Activated naive CD4-positive, alpha-beta T cell treated with anti-CD3 and anti-CD28 coated beads for 36 hours (primary cell): ENCODE measurements around the gene MAS1. TPM values are rescaled to one million over a fixed set of nuclear protein-coding genes. Genes with fewer than 3 reads are reported as not detected.

Source experiments
- CTCF ChIA-PET: fragments of 350-600 bp; sonication (Branson Sonifier 250); formaldehyde crosslinking; loops from one replicate; lab custom pipeline; 2021; ENCODE audit warnings: antibody characterized with exemption; lab: Charles Lee
- DNase-seq: peaks from one replicate; pipeline ENCODE4 v3.0.0-alpha.2; 2020
- H3K27ac Mint-ChIP-seq: one replicate; pipeline ENCODE4 v1.8.0; 2021; ENCODE audit warnings: mild to moderate bottlenecking, mixed read lengths
- H3K27me3 Mint-ChIP-seq: one replicate; pipeline ENCODE4 v1.8.0; 2021; ENCODE audit warnings: low read depth, mixed read lengths
- H3K36me3 Mint-ChIP-seq: one replicate; pipeline ENCODE4 v1.8.0; 2021; ENCODE audit warnings: low read depth, mixed read lengths
- H3K4me1 Mint-ChIP-seq: one replicate; pipeline ENCODE4 v1.8.0; 2021; ENCODE audit warnings: low read depth, mixed read lengths
- H3K4me3 Mint-ChIP-seq: one replicate; pipeline ENCODE4 v1.8.0; 2021; ENCODE audit warnings: mild to moderate bottlenecking, moderate library complexity, mixed read lengths
- H3K9me3 Mint-ChIP-seq: one replicate; pipeline ENCODE4 v1.8.0; 2021; ENCODE audit warnings: mixed read lengths
- intact Hi-C: fragments of 100-400 bp; cut with micrococcal nuclease; formaldehyde crosslinking; loops from one replicate; pipeline ENCODE4 v1.15.1; 2023
- total RNA-seq, 2 experiments: library from RNA; stranded (reverse); gene quantifications; one replicate each; pipeline ENCODE4 v1.2.3, GENCODE V29; 2021

The MAS1 gene
- total RNA-seq, 2 experiments from 2014 or later: not detected

DNA sequence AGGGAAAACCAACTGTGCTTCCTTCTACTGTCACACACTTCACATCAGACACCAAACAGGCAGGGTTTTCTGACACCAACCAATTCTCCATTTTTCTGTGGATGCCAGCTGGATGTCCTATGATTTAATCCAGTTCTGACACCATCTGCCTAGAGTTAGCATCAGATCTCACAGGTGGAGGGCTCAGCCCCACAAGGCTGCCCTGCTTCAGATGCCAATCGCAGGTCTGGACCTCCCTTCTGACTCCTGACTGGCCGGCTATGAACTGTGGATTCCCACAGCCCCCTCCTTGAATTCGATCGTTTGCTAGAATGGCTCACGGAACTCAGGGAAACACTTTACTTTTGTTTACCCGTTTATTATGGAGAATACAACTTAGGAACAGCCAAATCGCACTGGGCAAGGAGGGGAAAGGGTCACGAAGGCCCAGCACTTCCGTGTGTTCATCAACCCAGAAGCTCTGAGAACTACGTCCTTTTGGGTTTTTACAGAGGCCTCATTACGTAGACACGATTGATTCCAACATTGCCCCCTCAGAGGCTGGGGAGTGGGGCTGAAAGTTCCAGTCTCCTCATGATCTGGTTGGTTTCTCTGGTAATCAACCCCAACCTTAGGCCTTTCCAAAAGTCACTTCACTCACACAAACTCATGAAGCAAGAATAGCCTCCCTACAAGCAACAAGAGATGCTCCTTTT, 25.4 kb upstream of the MAS1 start:
- Mint-ChIP-seq H3K36me3 (no peaks in the 10 kb centered on the region), H3K27me3 (no peaks in the 10 kb centered on the region), H3K27ac (no peak overlapping the region), H3K9me3 (peaks cover 2% of the 10 kb centered on the region), H3K4me3 (no peak overlapping the region), H3K4me1 (peaks cover 16% of the 10 kb centered on the region)
- intact Hi-C loops: loop anchor here (10.0 kb wide), 1 partner anchor 209 kb away; no protein-coding TSS in a partner anchor
- DNase-seq: no peak
- CTCF ChIA-PET: interaction anchor here (0.6 kb wide), 2 partner anchors 14 to 277 kb away, joined by 3 read pairs; no protein-coding TSS in a partner anchor

DNA sequence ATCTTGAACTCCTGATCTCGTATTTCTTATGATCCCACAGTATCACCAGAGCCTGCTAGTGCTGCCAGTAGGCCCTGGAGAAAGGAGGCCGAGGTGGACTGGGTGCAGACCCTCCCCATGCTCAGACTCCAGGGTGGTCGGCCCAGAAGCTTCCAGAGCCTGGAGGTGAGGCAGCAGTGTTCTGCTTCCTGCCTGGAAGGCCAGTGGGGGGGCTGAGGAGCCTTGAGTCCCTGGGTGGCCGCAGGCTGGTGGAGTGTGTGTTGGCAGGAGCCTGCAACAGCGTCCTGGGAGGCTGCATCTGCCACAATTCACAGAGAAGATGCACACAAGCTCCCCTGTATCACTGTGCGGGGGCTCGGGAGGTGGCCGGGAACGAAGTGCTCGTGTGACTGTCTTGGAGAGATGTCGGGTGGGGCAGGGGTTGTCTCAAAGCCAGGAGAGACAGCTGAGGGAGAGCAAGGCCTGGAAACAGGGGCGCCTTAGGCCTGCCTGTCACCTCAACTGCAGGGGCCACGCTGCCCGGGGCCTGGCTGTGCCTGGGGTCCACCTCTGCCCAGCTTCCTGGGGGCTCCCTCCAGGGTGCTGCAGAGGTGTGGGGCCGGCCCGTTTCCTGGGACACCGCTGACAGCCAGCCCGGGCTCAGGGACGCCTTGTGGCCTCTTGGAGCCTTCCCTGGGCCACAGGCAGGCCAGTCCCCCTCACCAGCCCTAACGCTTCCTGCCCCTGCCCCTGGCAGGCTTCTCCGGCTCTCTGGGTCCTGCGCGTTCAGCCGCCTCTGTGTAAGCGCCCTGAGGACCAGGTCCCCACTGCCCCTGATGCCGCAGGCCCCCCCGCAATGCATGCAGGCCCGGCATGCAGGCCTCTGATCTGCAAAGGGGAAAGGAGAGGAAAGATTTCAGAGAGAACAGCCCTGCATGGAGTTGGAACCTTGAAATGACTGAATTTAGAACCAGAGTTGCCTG, 24.2 kb upstream of the MAS1 start:
- intact Hi-C loops: loop anchor here (10.0 kb wide), 1 partner anchor 208 kb away; no protein-coding TSS in a partner anchor

DNA sequence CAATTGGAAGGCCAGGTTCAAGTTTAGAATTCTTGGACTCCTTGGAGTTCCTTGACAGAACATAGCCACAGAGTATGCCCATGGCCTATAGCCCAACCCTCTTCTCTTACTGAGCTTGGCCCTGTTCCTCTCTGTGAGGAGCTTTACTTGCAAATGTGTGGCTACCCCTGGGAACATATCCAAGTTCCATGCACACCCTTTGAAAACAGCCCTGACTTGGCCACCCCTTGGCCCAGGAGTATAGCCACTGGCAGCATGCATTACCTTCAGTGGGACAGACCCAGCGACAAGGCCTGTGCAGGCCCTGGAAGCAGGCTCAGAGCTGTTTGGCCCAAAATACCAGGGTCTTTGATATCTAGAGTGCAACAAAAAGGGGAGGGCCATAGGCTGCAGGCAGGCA, 19.5 kb upstream of the MAS1 start:
- intact Hi-C loops: no loop called here
- H3K9me3 Mint-ChIP-seq: peaks cover 2% of the 10 kb centered on the region
- H3K27ac Mint-ChIP-seq: no peak overlapping the region
- CTCF ChIA-PET: interaction anchor here (0.5 kb wide), 1 partner anchor 480 kb away, joined by 3 read pairs; no protein-coding TSS in a partner anchor
- H3K36me3 Mint-ChIP-seq: no peaks in the 10 kb centered on the region
- H3K27me3 Mint-ChIP-seq: no peaks in the 10 kb centered on the region
- no peak overlapping the region for H3K4me3 Mint-ChIP-seq
- no peaks in the 10 kb centered on the region for H3K4me1 Mint-ChIP-seq
- DNase-seq: no peak

More for the DNA sequence above, 24.2 kb upstream of the MAS1 start:
- no peaks in the 10 kb centered on the region for H3K36me3 Mint-ChIP-seq
- H3K4me3 Mint-ChIP-seq: no peak overlapping the region
- peaks cover 2% of the 10 kb centered on the region for H3K9me3 Mint-ChIP-seq
- no peak overlapping the region for H3K27ac Mint-ChIP-seq
- DNase-seq: no peak
- CTCF ChIA-PET: interaction anchor here (0.7 to 1.2 kb wide), 2 partner anchors 76 to 205 kb away, joined by 3 to 6 read pairs; no protein-coding TSS in a partner anchor
- peaks cover 16% of the 10 kb centered on the region for H3K4me1 Mint-ChIP-seq
- H3K27me3 Mint-ChIP-seq: no peaks in the 10 kb centered on the region

DNA sequence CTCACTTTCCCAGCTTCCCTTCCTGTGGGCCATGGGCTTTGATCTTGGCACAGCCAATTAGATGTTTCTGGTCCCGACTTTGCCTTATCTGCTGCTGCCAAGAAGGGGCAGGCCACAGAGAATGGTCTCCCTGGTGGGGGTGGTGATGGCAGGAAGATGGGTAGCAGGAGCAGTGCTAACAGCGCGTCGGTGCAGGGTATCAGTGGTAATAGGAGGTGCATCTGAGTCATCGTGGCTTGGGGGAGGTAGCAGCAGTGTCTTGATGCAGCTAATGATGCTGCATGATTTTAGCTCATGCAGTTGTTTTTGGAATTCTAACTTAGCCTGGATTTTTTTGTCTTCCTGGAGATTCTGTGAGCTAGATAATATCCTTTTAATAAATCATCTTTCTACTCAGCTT, 18.9 kb upstream of the MAS1 start:
- H3K9me3 Mint-ChIP-seq: peaks cover 2% of the 10 kb centered on the region
- CTCF ChIA-PET: interaction anchor here (2.0 kb wide), 1 partner anchor 8 kb away, joined by 9 read pairs; no protein-coding TSS in a partner anchor
- H3K4me1 Mint-ChIP-seq: no peaks in the 10 kb centered on the region
- H3K4me3 Mint-ChIP-seq: no peak overlapping the region
- no peaks in the 10 kb centered on the region for H3K36me3 Mint-ChIP-seq
- peak; percentile 38 for DNase-seq
- no peaks in the 10 kb centered on the region for H3K27me3 Mint-ChIP-seq
- intact Hi-C loops: no loop called here
- H3K27ac Mint-ChIP-seq: no peak overlapping the region

DNA sequence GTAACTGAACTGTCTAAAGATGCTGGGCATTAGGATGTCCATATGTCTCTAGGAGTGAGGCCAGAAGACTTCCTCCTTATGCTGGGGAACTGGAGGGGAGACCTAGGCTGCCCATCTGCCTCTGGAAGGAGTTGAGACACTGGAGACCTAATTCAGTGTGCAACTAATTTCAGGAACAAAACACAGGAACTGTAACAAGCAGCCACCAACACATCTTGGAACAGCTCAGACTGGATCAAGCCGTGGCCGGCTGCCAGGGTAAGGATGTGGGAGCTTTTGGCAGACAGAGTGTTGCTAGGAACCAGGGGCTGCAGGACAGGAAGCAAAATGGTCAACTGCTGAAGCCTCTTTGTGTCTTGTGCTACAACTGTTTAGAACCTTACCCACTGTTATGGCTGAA, 16.4 kb upstream of the MAS1 start:
- no peaks in the 10 kb centered on the region for H3K27me3 Mint-ChIP-seq
- H3K27ac Mint-ChIP-seq: no peak overlapping the region
- no peak for DNase-seq
- CTCF ChIA-PET: no interaction called here
- H3K4me1 Mint-ChIP-seq: no peaks in the 10 kb centered on the region
- H3K4me3 Mint-ChIP-seq: no peak overlapping the region
- intact Hi-C loops: no loop called here
- no peaks in the 10 kb centered on the region for H3K36me3 Mint-ChIP-seq
- H3K9me3 Mint-ChIP-seq: no peaks in the 10 kb centered on the region

DNA sequence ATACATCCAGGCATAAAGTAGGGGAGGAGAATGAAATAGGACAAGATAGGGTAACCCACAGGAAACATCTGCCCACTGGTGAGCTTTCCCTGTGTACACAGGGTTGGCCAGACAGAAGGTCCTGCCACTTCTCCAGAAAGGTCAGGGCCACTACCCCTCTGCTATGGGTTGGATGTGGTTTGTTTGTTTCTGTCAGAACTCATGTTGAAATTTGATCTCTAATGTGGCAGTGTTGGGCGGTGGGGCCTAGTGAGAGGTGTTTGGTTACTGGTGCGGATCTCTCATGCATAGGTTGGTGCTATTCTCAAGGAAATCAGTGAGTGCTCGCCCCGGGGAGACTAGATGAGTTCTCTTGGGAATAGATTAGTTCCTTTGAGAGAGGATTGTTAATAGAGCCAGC, 15.6 kb upstream of the MAS1 start:
- DNase-seq: no peak
- Mint-ChIP-seq H3K27ac (no peak overlapping the region), H3K9me3 (no peaks in the 10 kb centered on the region), H3K36me3 (no peaks in the 10 kb centered on the region), H3K4me3 (no peak overlapping the region), H3K27me3 (no peaks in the 10 kb centered on the region), H3K4me1 (no peaks in the 10 kb centered on the region)
- intact Hi-C loops: no loop called here
- CTCF ChIA-PET: no interaction called here

DNA sequence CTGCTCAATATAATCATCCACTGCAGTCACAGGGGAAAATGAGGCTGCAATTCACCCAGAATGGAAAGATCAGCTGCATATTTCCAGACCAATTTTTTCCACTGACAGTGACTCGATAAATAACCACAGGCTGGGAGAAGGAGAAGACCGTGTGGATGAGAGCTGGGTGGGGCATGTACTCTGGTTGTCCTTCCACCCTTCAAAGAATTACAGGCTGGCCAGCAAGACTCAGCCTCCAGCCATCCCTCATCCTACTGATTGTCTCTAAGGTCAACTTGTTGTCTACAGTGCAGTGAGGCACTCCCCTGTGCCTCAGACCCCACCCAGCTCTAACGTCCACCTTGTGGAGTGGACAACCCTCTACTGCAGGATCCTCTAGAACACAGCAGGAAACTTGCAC, 14.5 kb upstream of the MAS1 start:
- intact Hi-C loops: no loop called here
- DNase-seq: no peak
- no peaks in the 10 kb centered on the region for H3K9me3 Mint-ChIP-seq
- H3K4me1 Mint-ChIP-seq: no peaks in the 10 kb centered on the region
- CTCF ChIA-PET: no interaction called here
- H3K27me3 Mint-ChIP-seq: no peaks in the 10 kb centered on the region
- no peak overlapping the region for H3K4me3 Mint-ChIP-seq
- no peak overlapping the region for H3K27ac Mint-ChIP-seq
- no peaks in the 10 kb centered on the region for H3K36me3 Mint-ChIP-seq

DNA sequence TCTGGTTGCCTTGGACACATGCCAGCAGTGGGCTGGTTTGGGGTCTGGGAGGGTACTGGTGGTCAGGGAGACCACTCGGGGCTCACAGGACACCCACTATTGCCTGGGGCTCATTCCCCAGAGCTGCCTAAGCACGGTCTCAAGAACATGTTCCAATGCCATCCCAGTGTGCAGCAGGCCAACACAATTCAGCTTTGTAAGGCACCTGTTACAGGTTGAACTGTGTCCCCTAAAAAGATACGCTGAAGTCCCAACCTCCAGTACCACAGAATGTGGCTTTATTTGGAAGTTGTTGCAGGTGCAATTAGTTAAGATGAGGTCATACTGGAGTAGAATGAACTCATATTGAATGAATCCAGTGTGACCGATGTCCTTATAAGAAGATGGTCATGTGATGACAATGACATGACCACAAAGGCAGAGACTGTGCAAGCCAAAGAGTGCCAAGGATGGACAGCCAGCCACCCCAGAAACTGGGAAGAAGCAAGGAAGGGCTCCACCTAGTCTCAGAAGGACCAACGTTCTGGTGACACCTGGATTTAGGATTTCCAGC, 13.5 kb upstream of the MAS1 start:
- H3K27ac Mint-ChIP-seq: no peak overlapping the region

DNA sequence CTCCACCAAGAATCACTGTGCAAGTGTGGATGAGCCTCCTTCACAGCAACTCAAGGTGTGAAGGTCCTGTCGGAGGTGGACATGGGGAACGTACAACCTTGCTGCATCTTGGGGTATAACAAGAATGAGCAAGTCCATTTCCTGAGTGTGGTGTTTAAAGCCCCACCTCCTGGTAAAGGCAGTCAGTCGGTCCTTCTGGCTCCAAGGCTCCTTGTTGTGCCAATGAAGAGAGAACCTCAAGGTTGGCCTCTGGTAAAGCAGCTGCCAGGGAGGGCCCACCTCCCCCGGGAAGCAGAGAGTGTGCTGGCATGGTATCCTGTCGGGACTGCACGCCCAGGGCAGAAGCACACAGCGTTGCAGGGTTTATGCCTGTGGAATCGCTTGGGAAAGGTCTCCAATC, 12.4 kb upstream of the MAS1 start:
- Mint-ChIP-seq H3K27ac (no peak overlapping the region), H3K36me3 (no peaks in the 10 kb centered on the region), H3K4me1 (no peaks in the 10 kb centered on the region), H3K27me3 (no peaks in the 10 kb centered on the region), H3K4me3 (no peak overlapping the region), H3K9me3 (no peaks in the 10 kb centered on the region)
- intact Hi-C loops: no loop called here
- CTCF ChIA-PET: interaction anchor here (1.7 kb wide), 1 partner anchor 15 kb away, joined by 3 read pairs; no protein-coding TSS in a partner anchor
- no peak for DNase-seq

More for the DNA sequence above, 13.5 kb upstream of the MAS1 start:
- Mint-ChIP-seq H3K9me3 (no peaks in the 10 kb centered on the region), H3K4me1 (no peaks in the 10 kb centered on the region), H3K27me3 (no peaks in the 10 kb centered on the region), H3K36me3 (no peaks in the 10 kb centered on the region), H3K4me3 (no peak overlapping the region)
- intact Hi-C loops: no loop called here
- DNase-seq: no peak
- CTCF ChIA-PET: no interaction called here

DNA sequence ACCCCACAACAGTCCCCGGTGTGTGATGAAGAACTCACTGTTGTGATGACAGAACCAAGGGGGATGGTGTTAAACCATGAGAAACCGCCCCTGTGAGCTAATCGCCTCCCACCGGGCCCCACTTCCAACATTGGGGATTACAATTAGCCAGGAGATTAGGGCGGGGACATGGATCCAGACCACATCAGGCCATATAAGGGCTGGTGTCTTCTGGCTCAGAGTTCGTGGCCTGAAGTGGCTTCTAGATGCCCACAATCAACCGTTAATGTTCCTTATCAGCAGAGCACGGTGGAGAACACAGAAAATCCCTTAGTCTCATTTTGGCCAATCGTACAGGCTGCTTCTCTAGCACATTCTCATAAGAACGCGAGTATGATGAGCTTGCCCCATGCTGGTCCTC, 10.9 kb upstream of the MAS1 start:
- CTCF ChIA-PET: no interaction called here
- intact Hi-C loops: no loop called here
- Mint-ChIP-seq H3K4me3 (no peak overlapping the region), H3K27ac (no peak overlapping the region), H3K4me1 (no peaks in the 10 kb centered on the region), H3K27me3 (no peaks in the 10 kb centered on the region), H3K36me3 (no peaks in the 10 kb centered on the region), H3K9me3 (no peaks in the 10 kb centered on the region)
- no peak for DNase-seq

DNA sequence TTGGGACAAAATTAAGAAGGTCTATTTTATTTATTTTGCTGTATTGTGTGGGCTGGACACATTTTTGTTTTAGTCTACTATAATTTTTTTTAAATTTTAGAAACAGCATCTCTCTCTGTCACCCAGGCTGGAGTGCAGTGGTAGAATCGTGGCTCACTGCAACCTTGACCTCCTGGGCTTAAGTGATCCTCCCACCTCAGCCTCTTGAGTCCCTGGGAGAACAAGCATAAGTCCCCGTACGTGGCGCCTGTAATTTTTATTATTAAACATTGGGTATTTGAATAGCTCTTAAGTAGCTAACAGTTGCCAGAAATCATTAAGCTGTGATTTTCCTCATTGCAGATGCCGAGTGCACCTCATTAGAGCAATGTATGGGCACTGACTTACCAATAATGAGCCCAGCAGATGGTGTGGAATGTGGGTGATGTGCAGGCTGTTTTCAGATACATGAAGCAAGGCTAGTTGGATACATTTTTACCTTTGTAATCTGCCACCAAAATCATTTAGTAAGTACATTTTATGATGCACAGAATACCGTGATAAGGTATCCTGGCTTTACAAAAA, 10.3 kb upstream of the MAS1 start:
- intact Hi-C loops: no loop called here
- Mint-ChIP-seq H3K27ac (no peak overlapping the region), H3K4me3 (no peak overlapping the region), H3K4me1 (no peaks in the 10 kb centered on the region), H3K36me3 (no peaks in the 10 kb centered on the region), H3K9me3 (no peaks in the 10 kb centered on the region), H3K27me3 (no peaks in the 10 kb centered on the region)
- CTCF ChIA-PET: no interaction called here
- no peak for DNase-seq

DNA sequence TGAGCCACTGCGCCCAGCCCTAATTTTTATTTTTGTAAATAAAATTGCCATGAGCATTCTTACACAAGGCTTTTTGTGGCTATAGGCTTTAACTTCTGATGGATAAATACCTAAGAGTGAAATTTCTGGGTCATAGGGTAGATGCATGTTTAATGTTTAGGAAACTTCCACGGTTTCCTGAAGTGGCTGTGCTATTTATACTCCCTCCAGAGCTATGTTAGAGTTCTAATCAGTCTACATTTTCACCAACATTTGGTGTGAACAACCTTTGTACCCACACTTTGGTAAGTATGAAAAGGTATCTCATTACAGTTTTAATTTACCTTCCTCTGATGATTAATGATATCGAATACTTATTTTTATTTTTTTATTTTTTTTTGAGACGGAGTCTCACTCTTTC, 6.1 kb upstream of the MAS1 start:
- no peaks in the 10 kb centered on the region for H3K36me3 Mint-ChIP-seq
- H3K4me1 Mint-ChIP-seq: no peaks in the 10 kb centered on the region
- no peak overlapping the region for H3K4me3 Mint-ChIP-seq
- CTCF ChIA-PET: no interaction called here
- H3K9me3 Mint-ChIP-seq: no peaks in the 10 kb centered on the region
- intact Hi-C loops: no loop called here
- no peak for DNase-seq
- no peak overlapping the region for H3K27ac Mint-ChIP-seq
- H3K27me3 Mint-ChIP-seq: peaks cover 2% of the 10 kb centered on the region
